SU-DHL-6 (cell line): Measurements from ENCODE around the gene OR52L1.

ENCODE experiments used
- CTCF ChIP-seq: fragments of 200-600 bp; sonication (generic); IDR thresholded peaks from one replicate; pipeline ENCODE4 v1.5.1; 2017; ENCODE audit warnings: antibody characterized with exemption, mild to moderate bottlenecking, low read length, moderate library complexity; ENCODE audit not compliant: insufficient read depth, poor library complexity, severe bottlenecking
- EZH2phosphoT487 ChIP-seq: fragments of 200-600 bp; sonication (generic), shearing (Covaris generic); conservative IDR thresholded peaks from 2 replicates; pipeline ENCODE4 v1.6.1; 2018; ENCODE audit warnings: mild to moderate bottlenecking, antibody characterized with exemption, low read length, moderate library complexity, mixed read lengths

DNA sequence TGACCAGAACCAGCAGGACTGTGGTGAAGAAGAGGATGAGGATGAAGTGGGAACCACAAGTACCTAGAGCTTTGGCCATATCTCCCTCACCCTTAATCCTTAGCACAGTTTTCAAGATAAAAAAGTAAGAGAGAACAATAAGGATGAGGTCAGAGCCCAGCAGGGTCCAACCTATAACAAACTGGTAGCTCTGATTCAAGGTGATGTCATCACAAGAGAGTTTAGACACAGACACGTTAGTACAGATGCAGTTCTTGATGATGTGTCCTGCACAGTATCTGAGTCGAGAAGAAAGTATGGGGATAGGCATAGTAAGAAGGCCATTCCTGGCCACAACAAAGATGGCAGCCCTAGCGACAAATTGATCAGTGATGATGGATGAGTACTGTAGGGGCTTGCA is 19.1 kb downstream of the OR52L1 start:
- TF ChIP-seq CTCF = no peak
- TF ChIP-seq EZH2phosphoT487 = no peak
